Left hindlimb (tissue), 1 donor: ENCODE data around the gene KHDC3L.
"Not testable (repeated sequence)": the region's sequence is repeated elsewhere in the genome, so short reads cannot be mapped to it uniquely, and the experiment has no call there.

ENCODE experiments used
- DNase-seq: peaks from one replicate; pipeline ENCODE4 v3.0.0-alpha.2; 2018

KHDC3L gene

GRCh38 chr6:73371984-73372383, 9.5 kb downstream of the KHDC3L start:
- DNase-seq: no peak

DNA sequence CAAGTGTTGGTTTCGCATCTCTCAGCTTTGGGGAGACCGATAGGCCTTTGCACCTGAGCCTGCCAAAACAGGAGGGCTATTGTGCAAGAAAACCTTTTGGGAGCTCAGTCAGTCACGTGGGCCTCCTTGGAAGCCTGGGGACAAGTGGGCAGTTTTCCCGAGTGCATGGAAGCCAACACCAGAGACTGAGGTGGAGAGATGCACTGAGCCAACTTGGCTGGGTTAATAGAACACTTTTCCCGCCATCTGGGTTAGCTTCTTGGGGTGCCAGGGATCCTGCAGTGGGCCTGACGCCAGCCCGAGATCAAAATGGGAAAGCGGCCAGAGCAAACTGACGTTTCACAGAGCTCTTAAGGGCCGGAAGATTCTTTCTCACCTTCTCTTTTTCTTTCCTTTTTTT, 10.1 kb downstream of the KHDC3L start:
- DNase-seq: no peak

- no peak for DNase-seq
These were observed 12.8 kb downstream of the KHDC3L start for GRCh38 chr6:73375216-73375615.

DNA sequence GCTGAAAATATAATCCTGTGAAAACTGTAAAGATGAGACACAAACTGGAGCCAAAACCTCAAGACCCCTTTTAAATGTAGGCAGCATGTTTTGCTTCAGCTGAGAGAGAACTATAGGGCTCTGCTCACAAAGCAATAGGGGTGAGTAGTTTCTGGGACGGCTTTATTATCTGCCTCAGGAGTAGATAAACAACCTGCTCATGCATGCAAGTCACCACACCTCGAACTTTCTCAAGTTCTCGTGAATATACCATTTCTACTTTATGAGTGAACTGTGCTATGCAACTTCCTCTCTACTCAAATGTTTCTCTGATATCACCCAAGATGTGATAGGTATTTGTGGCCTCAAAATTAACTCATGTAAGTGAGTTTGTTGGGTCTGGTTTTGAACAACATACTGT, 14.8 kb downstream of the KHDC3L start:
- no peak for DNase-seq

DNA sequence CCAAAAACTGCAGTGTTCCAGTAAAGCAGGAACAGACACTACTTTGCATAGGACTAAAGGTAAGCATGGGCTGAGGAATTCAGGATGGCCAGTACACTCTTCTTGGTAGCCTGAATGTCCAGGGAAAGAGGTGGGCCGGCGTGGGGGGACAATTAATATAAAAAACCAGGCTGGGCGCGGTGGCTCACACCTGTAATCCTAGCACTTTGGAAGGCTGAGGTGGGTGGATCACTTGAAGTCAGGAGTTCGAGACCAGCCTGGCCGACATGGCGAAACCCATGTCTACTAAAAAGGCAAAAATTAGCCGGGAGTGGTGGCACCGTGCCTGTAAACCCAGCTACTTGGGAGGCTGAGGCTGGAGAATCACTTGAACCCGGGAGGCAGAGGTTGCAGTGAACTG, 19.1 kb downstream of the KHDC3L start:
- not testable (repeated sequence) for DNase-seq

- DNase-seq: no peak
These were observed 20.1 kb downstream of the KHDC3L start for GRCh38 chr6:73382462-73383113.

DNA sequence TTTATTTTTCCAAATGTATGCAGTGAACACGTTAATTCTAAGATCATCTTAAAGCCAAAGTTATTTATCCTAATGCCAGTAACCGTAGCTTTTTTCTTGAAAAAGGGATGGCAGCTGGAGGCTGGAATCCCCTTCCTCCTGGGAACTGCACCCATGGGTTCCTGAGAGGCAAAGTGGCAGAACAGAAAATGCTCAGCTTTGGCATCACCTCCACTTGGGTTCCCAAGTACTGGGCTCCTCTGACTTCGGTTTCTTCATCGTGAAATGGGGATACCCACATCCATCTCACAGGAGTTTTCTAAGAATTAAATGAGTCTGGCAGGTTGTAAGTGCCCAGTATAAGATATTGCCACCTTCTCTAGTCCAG, 26.0 kb downstream of the KHDC3L start:
- no peak for DNase-seq

DNA sequence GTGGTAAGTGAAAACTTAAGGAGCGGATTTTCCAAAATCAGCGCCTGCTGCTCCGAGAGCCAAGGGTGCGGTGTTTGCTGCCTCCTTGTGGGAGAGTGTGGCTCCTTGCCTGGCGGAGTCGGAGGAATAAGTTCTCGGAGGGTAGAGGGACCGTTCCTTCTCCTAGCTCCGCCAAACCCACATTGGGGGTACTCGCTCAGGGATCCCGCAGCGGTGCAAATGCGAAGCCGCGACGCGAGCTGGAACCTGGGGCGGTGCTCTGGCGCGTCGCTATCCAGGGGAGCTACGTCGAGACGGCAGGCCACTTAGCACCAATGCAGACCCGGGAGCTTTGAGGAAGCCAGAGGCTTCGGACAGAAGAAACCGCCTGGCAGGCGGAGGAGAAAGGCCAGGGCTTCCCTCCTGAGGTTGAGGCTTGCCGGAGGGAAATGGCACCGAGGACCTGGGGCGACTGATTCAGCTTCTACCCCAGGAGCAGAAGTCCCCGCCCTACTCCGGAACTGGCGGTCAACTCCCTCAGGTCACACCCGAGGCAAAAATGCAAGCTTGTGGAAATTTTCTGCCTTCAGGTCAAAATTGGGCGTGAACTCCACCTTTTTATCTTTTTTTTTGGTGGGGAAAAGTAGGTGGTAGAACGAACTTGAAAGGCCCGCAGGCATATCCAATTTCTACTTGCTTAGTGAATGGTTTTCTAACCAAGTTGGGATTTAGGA, 26.5 kb downstream of the KHDC3L start:
- peak; percentile 70 for DNase-seq

- no peak for DNase-seq
These were observed 27.4 kb downstream of the KHDC3L start for GRCh38 chr6:73389854-73390253.

DNA sequence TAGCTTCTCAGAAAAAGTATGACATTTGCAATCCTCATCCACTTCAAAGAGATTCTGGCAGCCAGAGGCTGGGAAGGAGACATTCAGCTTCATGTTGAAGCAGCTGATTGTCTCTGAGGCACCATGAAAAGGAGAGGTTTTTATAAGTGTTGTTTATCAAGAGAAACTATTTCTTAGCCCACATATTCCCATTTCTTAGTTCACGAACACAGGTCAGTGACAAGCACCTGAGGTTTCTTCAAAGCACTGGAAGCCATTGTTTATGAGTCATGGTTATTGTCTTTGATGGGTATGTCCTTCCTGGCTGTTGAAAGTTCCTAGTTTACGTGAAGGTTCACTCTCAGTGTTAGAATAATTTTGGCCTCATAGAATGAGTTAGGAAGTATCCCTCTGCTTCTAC, 29.2 kb downstream of the KHDC3L start:
- DNase-seq: no peak

DNA sequence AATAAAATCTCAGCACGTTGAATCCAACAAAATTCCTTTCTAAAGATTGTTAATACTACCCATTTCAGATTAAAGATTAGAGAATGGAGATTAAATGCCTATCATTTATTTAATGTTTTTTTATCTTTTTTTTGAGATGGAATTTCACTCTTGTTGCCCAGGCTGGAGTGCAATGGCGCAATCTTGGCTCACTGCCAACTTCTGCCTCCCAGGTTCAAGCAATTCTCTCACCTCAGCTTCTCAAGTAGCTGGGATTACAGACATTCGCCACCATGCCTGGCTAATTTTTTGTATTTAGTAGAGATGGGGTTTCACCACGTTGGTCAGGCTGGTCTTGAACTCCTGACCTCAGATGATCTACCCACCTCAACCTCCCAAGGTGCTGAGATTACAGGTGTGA, 29.7 kb downstream of the KHDC3L start:
- not testable (repeated sequence) for DNase-seq

- DNase-seq: no peak
These were observed 30.8 kb downstream of the KHDC3L start for GRCh38 chr6:73393278-73393677.

DNA sequence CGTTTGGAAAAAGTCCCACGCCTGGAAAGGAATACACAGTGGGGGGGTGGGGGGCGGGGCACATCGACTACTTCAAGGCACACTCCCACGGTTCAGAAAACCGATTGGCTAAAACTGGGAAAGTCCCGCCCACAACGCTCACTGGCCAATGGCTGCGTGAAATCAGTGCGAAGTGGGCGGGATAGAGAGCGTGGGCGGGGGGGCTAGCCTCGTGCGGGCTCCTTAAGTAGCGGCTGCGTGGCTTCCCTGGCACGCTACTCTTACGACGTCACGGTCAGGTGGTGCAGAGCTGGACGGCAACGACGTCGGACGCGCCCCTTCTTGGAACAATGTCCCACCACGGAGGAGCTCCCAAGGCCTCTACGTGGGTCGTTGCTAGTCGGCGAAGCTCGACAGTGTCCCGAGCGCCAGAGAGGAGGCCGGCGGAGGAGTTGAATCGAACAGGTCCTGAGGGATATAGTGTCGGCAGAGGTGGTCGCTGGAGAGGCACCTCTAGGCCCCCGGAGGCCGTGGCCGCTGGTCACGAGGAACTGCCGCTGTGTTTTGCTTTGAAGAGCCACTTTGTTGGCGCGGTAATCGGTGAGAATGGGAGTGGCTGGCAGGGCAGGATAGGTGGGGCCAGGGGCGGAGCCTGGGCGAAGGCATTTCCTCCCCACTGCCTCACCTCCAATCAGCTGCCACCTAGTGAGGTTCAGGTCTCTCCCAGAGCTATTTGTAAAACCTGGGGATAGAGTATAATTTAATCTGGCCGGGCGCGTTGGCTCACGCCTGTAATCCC, 32.3 kb downstream of the KHDC3L start, which contains the start of gene DDX43:
Gene DDX43 (plus strand): TSS at position 252 of the 778 bp plus-strand sequence. CDS start 78 bp downstream, at position 330.
- peak; percentile 34 for DNase-seq

GRCh38 chr6:73395875-73396274, 33.4 kb downstream of the KHDC3L start:
- DNase-seq: no peak

GRCh38 chr6:73400656-73401055, 38.2 kb downstream of the KHDC3L start:
- DNase-seq: no peak

- DNase-seq: no peak
These were observed 46.9 kb downstream of the KHDC3L start for GRCh38 chr6:73409395-73409794.

- no peak for DNase-seq
These were observed 50.6 kb downstream of the KHDC3L start for GRCh38 chr6:73413102-73413501.
